Activated gamma-delta T cell (primary cell): ENCODE results near the gene ZNF467.

Experiments used
- DNase-seq: peaks from one replicate; lab custom pipeline; 2025; lab: John Stamatoyannopoulos, UW

The ZNF467 gene

DNA sequence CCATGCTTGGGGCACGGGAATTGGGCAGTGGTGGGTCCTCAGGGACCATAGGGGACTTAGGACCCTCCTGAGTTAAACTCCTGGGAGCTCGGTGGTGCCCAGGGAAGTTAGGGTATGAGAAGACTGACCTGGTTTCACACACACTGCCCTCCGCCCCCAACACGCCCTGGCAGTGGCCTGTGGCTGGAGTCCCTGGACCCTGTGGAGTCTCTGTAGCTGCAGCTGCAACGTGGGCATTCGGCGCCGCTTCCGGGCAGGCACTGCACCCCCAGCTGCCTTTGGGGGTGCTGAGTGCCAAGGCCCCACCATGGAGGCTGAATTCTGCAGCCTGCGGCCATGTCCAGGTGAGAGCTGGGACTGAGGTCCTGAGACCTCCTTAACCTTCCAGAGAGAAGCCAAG, 34.9 kb upstream of the ZNF467 start:
- no peak for DNase-seq

DNA sequence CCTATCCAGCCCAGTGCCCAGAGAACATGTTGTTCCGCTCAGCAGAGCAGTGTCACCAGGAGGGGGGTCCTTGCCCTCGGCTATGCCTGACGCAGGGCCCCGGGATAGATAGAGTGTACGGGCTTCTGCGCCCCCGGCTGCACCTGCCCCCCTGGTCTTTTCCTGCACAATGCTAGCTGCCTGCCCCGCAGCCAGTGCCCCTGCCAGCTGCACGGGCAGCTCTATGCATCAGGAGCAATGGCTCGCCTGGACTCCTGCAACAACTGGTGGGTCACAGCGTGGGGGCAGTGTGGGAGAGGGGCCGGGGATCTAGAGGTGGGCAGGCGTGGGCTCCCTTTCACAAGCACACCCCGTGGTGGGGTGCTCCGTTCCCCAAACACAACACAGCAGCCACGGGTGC, 33.3 kb upstream of the ZNF467 start:
- no peak for DNase-seq

GRCh38 chr7:149804106-149804505, 30.7 kb upstream of the ZNF467 start:
- DNase-seq, result no peak

GRCh38 chr7:149803551-149804074, 30.2 kb upstream of the ZNF467 start:
- DNase-seq, result no peak

DNA sequence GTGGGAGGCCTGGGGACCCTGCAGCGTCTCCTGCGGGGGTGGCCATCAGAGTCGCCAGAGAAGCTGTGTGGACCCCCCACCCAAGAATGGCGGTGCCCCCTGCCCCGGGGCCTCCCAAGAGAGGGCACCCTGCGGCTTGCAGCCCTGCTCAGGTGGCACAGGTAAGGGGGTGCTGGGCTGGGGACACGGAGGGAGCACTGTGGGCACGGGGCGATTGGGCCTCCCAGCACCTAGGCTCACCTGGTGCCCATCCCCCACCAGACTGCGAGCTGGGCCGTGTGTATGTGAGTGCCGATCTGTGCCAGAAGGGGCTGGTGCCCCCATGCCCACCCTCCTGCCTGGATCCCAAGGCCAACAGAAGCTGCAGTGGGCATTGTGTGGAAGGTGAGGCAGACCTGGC, 29.6 kb upstream of the ZNF467 start:
- DNase-seq, result no peak

- no peak for DNase-seq
These were observed 28.4 kb upstream of the ZNF467 start for GRCh38 chr7:149801816-149802215.

DNA sequence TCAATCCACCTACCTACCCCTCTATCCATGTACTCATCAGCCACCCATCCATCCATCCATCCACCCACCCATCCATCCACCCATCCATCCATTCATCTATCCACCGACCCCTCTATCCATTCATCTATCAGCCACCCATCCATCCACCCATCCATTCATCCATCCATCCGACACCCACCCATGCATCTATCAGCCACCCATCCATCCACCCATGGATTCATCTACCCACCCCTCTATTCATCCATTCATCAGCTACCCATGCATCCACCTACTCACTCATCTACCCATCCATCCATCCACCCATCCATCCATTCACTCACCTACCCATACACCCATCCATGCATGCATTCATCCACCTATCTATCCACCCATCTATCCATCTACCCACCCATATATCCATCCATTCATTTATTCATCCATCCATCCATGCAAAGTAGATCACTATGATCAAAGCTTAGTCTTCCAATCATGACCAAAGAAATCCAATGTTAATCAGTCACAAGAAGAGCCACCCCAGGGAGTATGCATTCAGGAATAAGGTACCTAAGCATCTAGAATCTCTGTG, 27.7 kb upstream of the ZNF467 start:
- no peak for DNase-seq

DNA sequence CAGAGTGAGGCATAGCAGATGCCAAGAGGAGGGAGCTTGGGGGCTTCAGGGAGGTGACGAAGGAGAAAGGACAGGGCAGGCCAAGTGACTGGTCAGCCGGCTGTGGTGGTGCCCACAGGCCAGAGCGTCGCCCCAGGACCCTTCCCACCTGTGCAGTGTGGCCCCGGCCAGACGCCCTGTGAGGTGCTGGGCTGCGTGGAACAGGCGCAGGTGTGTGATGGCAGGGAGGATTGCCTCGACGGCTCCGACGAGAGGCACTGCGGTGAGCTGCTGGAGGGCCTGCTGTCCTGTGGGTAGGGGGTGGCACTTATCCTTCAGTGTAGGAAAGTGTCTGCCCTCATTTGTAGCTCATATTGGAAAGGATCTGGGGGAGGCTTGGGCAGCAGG, 26.8 kb upstream of the ZNF467 start:
- DNase-seq, result no peak

GRCh38 chr7:149799397-149800168, 26.2 kb upstream of the ZNF467 start:
- DNase-seq, result no peak

GRCh38 chr7:149797771-149798170, 24.4 kb upstream of the ZNF467 start:
- DNase-seq, result no peak

DNA sequence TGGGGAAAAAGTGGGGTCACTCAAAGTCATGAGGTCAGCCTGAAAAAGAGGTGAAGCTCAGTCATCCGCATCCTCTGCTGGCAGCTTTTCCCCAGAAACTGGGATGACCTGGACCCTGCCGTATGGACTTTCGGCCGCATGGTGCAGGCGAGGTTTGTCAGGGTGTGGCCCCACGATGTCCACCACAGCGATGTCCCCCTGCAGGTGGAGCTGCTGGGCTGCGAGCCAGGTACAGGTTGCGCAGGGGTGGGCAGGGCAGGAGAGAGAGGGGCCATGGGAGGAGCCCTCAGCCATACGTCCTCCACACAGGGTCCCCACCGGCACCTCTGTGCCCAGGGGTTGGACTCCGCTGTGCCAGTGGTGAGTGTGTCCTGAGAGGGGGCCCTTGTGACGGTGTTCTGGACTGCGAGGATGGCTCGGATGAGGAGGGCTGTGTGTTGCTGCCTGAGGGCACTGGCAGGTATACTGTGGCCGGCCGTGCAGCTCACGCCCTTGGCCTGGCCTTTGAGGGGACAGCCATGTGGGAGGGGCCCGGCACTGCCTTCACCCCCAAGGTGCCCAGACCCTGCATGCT, 23.0 kb upstream of the ZNF467 start:
- DNase-seq, result no peak

DNA sequence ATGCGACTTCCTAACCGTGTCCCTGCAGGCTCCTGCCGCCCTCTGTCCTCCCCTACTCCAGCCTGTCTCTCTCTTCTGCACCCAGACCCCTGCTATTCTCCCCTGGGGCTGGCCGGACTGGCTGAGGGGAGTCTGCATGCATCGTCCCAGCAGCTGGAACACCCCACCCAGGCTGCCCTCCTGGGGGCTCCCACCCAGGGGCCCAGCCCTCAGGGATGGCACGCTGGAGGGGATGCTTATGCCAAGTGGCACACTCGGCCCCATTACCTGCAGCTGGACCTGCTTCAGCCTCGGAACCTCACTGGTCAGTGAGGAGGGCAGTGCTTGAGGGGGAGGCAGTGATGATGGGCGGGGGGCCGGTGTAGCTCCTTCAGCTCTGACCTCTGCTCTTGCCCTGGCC, 21.7 kb upstream of the ZNF467 start:
- no peak for DNase-seq

DNA sequence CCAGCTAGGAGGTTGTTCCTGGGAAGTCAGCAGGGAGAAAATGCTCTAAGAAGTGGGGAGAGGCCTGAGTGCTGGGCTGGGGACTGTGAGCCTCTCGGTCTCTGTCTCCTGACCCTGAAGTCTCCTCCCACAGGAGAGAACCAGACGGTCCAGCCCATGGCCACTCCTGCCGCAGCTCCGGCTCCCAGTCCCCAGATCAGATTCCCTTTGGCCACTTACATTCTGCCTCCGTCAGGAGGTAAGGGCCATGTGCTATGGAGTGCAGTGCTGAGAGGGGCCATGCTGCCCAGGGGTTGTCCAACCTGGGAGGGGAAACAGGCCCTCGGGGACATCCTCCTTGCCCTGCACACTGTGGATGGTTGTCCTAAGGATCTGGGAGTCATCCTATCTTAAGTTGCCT, 21.3 kb upstream of the ZNF467 start:
- no peak for DNase-seq

GRCh38 chr7:149793261-149793660, 19.9 kb upstream of the ZNF467 start:
- no peak for DNase-seq

DNA sequence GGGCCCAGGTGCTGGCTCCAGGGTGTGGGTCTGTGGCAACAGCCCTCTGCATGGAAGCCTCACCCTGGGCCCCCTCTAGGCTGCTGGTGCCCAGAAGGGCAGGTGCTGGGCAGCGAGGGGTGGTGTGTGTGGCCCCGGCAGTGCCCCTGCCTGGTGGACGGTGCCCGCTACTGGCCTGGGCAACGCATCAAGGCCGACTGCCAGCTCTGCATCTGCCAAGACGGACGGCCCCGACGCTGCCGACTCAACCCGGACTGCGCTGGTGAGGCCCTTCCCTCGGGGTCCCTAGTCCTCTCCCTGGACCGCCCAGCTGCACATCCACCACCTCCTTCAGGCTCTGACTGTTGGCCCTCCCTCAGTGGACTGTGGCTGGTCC, 18.8 kb upstream of the ZNF467 start:
- DNase-seq, result no peak

DNA sequence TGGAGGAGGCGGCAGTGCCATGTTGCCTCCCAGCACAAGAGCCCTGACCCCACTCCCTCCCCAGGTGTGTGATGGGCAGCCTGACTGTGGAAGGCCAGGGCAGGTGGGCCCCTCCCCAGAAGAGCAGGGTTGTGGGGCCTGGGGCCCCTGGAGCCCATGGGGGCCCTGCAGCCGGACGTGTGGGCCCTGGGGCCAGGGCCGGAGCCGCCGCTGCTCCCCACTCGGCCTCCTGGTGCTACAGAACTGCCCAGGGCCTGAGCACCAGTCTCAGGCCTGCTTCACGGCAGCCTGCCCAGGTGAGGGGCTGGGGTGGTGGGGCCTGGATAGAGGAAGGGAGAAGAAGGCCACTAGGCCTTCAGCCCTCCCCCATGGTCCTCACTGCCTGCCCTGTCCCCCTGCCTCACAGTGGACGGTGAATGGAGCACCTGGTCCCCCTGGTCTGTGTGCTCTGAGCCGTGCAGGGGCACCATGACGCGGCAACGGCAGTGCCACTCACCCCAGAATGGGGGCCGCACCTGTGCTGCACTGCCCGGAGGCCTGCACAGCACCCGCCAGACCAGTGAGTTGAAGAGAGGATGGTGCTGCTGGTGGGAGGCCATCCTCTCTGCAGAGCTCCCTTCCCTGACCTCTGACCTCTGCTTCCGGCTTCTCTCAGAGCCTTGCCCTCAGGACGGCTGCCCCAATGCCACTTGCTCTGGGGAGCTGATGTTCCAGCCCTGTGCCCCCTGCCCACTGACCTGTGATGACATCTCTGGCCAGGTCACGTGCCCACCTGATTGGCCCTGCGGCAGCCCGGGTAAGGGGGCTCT, 18.2 kb upstream of the ZNF467 start:
- no peak for DNase-seq

GRCh38 chr7:149790754-149791360, 17.5 kb upstream of the ZNF467 start:
- DNase-seq, result no peak

- no peak for DNase-seq
These were observed 16.8 kb upstream of the ZNF467 start for GRCh38 chr7:149790146-149790548.

GRCh38 chr7:149789101-149789500, 15.7 kb upstream of the ZNF467 start:
- no peak for DNase-seq

GRCh38 chr7:149788300-149788851, 15.0 kb upstream of the ZNF467 start:
- DNase-seq, result no peak

- DNase-seq, result no peak
These were observed 14.3 kb upstream of the ZNF467 start for GRCh38 chr7:149787428-149788299.
